GM12801 (cell line): ENCODE measurements around the gene TEX101.

ENCODE experiments used
- TF ChIP-seq, protein P1 (sequence below): IDR thresholded peaks from one replicate; pipeline ENCODE4 v1.5.1; 2011; ENCODE audit warnings: control low read depth; ENCODE audit not compliant: insufficient read length; ENCODE audit errors: extremely low read depth

Gene TEX101

DNA sequence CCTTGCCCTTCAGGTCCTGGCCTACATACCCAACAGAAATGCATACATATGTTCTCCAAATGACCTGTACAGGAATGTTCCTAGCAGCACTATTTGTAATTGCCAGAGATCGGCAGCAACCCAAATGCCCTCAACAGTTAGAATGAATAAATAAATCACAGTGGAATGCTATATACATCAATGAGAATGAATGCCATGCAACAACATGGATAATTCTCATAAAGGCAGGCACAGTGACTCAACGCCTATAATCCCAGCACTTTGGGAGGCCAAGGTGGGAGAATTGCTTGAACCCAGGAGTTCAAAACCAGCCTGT is 18.6 kb downstream of the TEX101 start:
- TF ChIP-seq, protein P1, sequence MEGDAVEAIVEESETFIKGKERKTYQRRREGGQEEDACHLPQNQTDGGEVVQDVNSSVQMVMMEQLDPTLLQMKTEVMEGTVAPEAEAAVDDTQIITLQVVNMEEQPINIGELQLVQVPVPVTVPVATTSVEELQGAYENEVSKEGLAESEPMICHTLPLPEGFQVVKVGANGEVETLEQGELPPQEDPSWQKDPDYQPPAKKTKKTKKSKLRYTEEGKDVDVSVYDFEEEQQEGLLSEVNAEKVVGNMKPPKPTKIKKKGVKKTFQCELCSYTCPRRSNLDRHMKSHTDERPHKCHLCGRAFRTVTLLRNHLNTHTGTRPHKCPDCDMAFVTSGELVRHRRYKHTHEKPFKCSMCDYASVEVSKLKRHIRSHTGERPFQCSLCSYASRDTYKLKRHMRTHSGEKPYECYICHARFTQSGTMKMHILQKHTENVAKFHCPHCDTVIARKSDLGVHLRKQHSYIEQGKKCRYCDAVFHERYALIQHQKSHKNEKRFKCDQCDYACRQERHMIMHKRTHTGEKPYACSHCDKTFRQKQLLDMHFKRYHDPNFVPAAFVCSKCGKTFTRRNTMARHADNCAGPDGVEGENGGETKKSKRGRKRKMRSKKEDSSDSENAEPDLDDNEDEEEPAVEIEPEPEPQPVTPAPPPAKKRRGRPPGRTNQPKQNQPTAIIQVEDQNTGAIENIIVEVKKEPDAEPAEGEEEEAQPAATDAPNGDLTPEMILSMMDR, result no peak

DNA sequence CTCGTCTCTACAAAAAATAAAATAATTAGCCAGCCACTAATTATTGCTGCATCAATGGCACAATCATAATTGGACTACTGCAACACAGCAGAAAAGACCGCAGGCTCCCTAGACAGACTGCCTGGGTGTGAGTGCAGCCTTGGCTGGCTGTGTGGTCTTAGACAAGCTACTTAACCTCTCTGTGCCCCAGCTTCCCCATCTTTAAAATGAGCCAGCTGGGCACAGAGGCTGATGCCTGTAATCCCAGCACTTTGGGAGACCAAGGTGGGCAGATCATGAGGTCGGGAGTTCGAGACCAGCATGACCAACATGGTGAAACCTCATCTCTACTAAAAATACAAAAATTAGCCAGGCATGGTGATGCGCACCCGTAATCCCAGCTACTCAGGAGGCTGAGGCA is 19.0 kb downstream of the TEX101 start:
- TF ChIP-seq, protein P1, result no peak

DNA sequence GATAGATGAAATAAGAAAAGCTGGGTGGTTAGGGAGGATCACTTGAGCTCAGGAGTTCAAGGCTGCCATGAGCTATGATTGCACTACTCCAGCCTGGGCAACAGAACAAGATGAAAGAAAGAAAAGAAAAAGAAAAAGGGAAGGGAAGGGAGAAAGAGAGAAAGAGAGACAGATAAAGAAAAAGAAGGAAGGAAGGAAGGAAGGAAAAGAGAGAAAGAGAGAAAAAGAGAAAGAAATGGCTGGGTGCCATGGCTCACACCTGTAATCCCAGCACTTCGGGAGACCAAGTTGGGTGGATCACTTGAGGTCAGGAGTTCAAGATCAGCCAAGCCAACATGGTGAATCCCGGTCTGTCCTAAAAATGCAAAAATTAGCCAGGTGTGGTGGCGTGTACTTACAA is 21.1 kb downstream of the TEX101 start:
- TF ChIP-seq, protein P1, result no peak

DNA sequence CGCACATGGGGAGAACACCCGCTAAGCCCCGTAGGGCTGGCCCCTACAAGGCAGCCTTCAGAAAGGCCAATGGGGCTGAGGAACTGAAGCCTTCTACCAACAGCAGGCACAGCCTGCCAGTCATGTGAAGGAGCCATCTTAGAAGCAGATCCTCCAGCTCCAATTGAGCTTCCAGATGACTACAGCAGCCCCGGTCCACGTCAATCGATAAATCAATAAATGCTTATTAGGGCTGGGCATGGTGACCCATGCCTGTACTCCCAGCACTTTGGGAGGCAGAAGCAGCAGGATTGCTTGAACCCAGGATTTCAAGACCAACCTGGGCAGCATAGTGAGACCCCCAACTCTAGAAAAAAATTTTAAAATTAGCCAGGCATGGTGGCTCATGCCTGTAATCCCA is 23.0 kb downstream of the TEX101 start:
- TF ChIP-seq, protein P1, result no peak

DNA sequence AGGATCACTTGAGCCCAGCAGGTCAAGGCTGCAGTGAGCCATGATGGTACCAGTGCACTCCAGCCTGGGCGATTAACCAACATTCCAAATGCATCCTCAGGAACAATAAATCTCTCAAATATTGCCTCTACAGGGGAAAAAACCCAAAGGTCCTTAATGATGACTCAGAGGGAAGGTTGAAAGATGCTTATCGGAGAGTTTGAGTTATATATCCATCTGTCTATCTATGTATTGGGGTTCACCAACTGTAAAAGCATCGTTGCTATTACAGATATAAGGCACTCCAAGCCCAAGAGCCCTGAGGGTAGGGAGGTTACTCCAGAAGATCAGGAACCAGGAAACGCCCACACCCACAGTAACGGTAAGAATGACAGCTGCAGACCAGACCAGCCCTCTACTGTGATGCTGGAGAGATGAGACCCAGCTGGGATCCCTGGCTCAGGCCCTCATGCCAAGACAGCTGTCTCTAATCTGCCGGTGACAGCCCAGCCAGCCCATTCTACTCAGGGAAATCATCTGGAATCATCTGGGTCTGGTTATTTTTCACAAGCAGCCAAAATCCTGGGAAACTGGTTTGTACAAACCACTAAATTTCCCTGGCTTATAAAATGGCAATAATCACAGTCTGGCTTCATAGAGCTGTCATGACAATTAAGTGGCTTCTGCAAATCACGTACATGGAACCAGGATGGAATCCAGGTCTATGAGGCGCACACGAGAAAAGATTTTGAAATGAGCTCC is 23.8 kb downstream of the TEX101 start:
- TF ChIP-seq, protein P1, result no peak

DNA sequence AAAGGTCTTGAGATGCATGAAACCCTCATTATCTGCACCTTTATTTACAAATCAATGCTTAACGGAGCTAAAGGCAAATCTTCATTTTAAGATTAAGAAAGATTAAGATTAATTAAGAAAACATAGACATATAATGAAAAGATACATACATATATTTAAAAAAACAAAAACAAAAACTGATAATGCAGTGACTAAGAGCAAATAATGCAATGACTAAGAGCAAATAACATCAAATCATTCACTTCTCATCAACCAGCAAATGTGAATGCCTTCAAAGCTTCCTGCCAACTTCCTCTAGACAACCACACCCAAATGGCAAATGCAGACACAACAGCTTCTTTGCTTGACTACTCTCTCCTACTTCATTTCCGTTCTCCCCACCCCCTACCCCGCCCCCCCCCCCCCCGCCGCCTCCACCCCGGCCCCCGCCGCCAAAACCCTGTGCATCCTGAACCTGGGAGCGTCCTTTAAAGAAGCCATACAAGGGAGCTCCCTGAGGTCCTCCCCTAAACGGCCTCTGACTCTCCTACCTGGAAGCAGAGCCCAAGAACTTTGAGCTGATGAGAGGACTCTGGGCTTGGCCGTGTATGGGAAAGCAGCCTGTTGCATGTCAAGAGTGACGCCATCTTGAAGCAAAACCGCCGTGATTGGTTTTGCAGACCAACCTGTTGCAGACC is 24.5 kb downstream of the TEX101 start:
- TF ChIP-seq, protein P1, result no peak

DNA sequence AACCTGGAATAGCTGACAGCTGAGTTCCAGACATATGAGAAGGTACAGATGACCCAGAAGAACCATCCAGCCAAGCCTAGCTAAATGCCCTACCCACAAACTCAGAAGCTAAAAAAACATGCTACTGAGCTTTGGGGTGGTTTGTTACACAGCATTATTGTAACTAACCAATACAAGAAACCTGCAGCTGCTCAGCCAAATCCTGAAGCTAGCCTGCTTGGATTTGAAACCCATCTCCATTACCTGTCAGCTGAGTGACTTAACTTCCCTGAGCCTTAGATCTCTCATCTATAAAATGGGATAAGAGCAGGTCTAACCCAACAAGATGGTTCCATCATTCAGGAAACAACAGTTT is 25.0 kb downstream of the TEX101 start:
- TF ChIP-seq, protein P1, result no peak
